Uterus (tissue), 2 donors: ENCODE measurements around the gene CHD1L.

ENCODE experiments used
- POLR2A ChIP-seq, 2 donors: fragments of 450-650 bp; IDR thresholded peaks; one replicate each; pipeline ENCODE4 v1.6.1; 2016; ENCODE audit warnings: antibody characterized with exemption in 2 of 2, mild to moderate bottlenecking in 1 of 2, moderate library complexity in 1 of 2
- TF ChIP-seq, protein P1 (sequence below), 4 experiments: fragments of 200-600 bp in 2 of 4; fragments of 450-650 bp in 2 of 4; sonication (generic) in 2 of 4; IDR thresholded peaks; one replicate each; pipeline ENCODE4 v1.5.1; 2016 to 2019; ENCODE audit warnings: antibody characterized with exemption in 4 of 4, mild to moderate bottlenecking in 2 of 4, moderate library complexity in 1 of 4

DNA sequence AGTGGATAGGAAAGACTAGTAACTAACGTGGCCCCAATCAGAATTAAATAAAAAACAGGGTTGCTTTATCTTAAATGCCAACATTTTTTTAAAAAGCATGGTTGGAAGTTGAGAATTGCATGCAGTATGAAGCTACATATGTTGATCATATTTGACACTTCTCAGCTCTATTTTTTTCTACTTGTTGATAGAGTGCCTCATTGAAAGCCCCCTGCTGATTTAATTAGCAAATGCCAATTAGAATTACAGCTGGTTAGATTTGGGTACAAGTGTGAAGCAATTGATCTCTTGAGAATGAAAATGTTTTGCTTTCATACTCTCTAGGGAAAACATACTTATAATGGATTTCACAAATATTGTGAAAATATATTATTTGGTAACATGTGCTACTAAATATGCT, 40.5 kb downstream of the CHD1L start:
- no peak for TF ChIP-seq POLR2A (IDR thresholded peaks at IDR 0.05)
- TF ChIP-seq, protein P1, sequence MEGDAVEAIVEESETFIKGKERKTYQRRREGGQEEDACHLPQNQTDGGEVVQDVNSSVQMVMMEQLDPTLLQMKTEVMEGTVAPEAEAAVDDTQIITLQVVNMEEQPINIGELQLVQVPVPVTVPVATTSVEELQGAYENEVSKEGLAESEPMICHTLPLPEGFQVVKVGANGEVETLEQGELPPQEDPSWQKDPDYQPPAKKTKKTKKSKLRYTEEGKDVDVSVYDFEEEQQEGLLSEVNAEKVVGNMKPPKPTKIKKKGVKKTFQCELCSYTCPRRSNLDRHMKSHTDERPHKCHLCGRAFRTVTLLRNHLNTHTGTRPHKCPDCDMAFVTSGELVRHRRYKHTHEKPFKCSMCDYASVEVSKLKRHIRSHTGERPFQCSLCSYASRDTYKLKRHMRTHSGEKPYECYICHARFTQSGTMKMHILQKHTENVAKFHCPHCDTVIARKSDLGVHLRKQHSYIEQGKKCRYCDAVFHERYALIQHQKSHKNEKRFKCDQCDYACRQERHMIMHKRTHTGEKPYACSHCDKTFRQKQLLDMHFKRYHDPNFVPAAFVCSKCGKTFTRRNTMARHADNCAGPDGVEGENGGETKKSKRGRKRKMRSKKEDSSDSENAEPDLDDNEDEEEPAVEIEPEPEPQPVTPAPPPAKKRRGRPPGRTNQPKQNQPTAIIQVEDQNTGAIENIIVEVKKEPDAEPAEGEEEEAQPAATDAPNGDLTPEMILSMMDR (IDR thresholded peaks at IDR 0.05): no peak
